Neuronal stem cell (in vitro differentiated cells): ENCODE measurements around the gene RBM18.

Experiments used
- DNase-seq: peaks from one replicate; pipeline ENCODE4 v3.0.0-alpha.2; 2013; ENCODE audit warnings: low spot score
- H2AFZ ChIP-seq: one replicate; pipeline ENCODE4 v1.6.1; 2013; ENCODE audit warnings: mild to moderate bottlenecking, low read length, inconsistent platforms
- H2AK5ac ChIP-seq: 2 replicates; pipeline ENCODE4 v1.6.1; 2013; ENCODE audit warnings: low read depth, mild to moderate bottlenecking, inconsistent platforms, low read length, moderate library complexity, mixed read lengths
- H2BK120ac ChIP-seq: 2 replicates; pipeline ENCODE4 v1.6.1; 2013; ENCODE audit warnings: low read depth, mild to moderate bottlenecking, inconsistent platforms, low read length, moderate library complexity, mixed read lengths
- H2BK12ac ChIP-seq: one replicate; pipeline ENCODE4 v1.6.1; 2013; ENCODE audit warnings: low read length, inconsistent platforms
- H2BK15ac ChIP-seq: 2 replicates; pipeline ENCODE4 v1.6.1; 2013; ENCODE audit warnings: mild to moderate bottlenecking, low read length, inconsistent platforms, mixed read lengths
- H2BK5ac ChIP-seq: one replicate; pipeline ENCODE4 v1.6.1; 2013; ENCODE audit warnings: inconsistent platforms, mild to moderate bottlenecking, low read length, moderate library complexity
- H3K14ac ChIP-seq: one replicate; pipeline ENCODE4 v1.6.1; 2013; ENCODE audit warnings: low read length, inconsistent platforms
- H3K18ac ChIP-seq: 2 replicates; pipeline ENCODE4 v1.6.1; 2013; ENCODE audit warnings: low read length, inconsistent platforms
- H3K23ac ChIP-seq: 2 replicates; pipeline ENCODE4 v1.6.1; 2013; ENCODE audit warnings: low read depth, mild to moderate bottlenecking, mixed read lengths, low read length, inconsistent platforms; ENCODE audit not compliant: poor library complexity
- H3K27ac ChIP-seq: replicated peaks from 3 replicates; pipeline ENCODE4 v1.5.1; 2013; ENCODE audit warnings: low read length, inconsistent platforms
- H3K27me3 ChIP-seq, 3 experiments: 2 replicates each; pipeline ENCODE4 v1.6.1; 2013; ENCODE audit warnings: low read length in 3 of 3, mild to moderate bottlenecking in 2 of 3, inconsistent platforms in 1 of 3, low read depth in 1 of 3, mixed read lengths in 1 of 3, moderate library complexity in 1 of 3; ENCODE audit not compliant: control insufficient read depth in 3 of 3, insufficient read depth in 3 of 3
- H3K36me3 ChIP-seq, 2 donors: replicated peaks in 1 of 2; 2 replicates each; pipeline ENCODE4 v1.6.1; 2013; ENCODE audit warnings: low read length in 2 of 2; ENCODE audit not compliant: control insufficient read depth in 2 of 2, insufficient read depth in 2 of 2
- H3K4ac ChIP-seq: 2 replicates; pipeline ENCODE4 v1.6.1; 2013; ENCODE audit warnings: inconsistent platforms, mild to moderate bottlenecking, low read length, moderate library complexity
- H3K4me1 ChIP-seq, 2 donors: 1 replicate in 1 of 2; 2 replicates in 1 of 2; pipeline ENCODE4 v1.6.1; 2013; ENCODE audit warnings: low read length in 2 of 2, low read depth in 1 of 2; ENCODE audit not compliant: control insufficient read depth in 2 of 2, insufficient read depth in 1 of 2
- H3K4me2 ChIP-seq: one replicate; pipeline ENCODE4 v1.6.1; 2013; ENCODE audit warnings: mild to moderate bottlenecking, low read length, inconsistent platforms; ENCODE audit not compliant: insufficient read depth, poor library complexity, severe bottlenecking
- H3K4me3 ChIP-seq, 2 donors: 2 replicates each; pipeline ENCODE4 v1.5.1; 2013; ENCODE audit warnings: low read length in 2 of 2, mild to moderate bottlenecking in 2 of 2, inconsistent platforms in 1 of 2, moderate library complexity in 1 of 2
- H3K79me1 ChIP-seq: one replicate; pipeline ENCODE4 v1.6.1; 2013; ENCODE audit warnings: low read depth, mild to moderate bottlenecking, inconsistent platforms, low read length, moderate library complexity
- H3K9ac ChIP-seq: one replicate; pipeline ENCODE4 v1.6.1; 2013; ENCODE audit warnings: mild to moderate bottlenecking, low read depth, low read length, inconsistent platforms; ENCODE audit not compliant: poor library complexity
- H3K9me3 ChIP-seq, 2 donors: replicated peaks in 1 of 2; 2 replicates each; pipeline versions ENCODE3 to v1.6.1; 2013; ENCODE audit warnings: low read length in 2 of 2, mild to moderate bottlenecking in 2 of 2, inconsistent platforms in 1 of 2, low read depth in 1 of 2, mixed read lengths in 1 of 2, moderate library complexity in 1 of 2; ENCODE audit not compliant: control insufficient read depth in 2 of 2, insufficient read depth in 1 of 2
- H4K8ac ChIP-seq: one replicate; pipeline ENCODE4 v1.6.1; 2013; ENCODE audit warnings: low read depth, mild to moderate bottlenecking, inconsistent platforms, low read length, moderate library complexity
- H4K91ac ChIP-seq: one replicate; pipeline ENCODE4 v1.6.1; 2013; ENCODE audit warnings: low read length, low read depth, mild to moderate bottlenecking, inconsistent platforms; ENCODE audit not compliant: poor library complexity
- WGBS, 2 donors: extraction: QIAGEN DNeasy Blood & Tissue Kit; methylation state at CpG; one replicate each; pipeline ENCODE4 v1.1.7; 2013; ENCODE audit warnings: missing lambda C conversion rate in 2 of 2, mixed read lengths in 1 of 2; ENCODE audit not compliant: insufficient read length in 2 of 2, insufficient replicate concordance in 1 of 2; ENCODE audit errors: extremely low coverage in 2 of 2; 5-methylcytosine and 5-hydroxymethylcytosine counted together

The RBM18 gene

DNA sequence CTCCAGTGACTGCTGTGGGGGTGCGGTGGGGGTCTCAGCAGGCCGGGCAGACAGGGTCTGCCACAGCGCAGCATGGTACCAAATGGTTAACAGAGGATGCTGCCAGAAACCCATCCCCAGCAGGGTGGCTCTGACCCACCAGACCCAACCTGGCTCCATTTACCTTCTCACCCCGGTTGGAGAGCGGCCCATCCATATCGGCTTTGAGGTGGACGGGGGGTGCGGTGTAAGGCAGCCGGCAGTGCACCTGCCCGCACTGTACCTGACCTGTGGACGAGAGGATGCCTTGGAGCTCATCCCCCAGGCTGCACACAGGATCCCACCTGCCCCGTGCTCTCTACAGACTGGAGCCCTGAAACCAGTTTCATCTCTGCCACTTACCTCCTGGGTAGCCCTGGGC, 55.2 kb downstream of the RBM18 start:
- Histone ChIP-seq H3K18ac (no peak overlapping the region), H2AK5ac (peak overlapping the region; percentile 81), H3K4me1 (peaks cover 4% of the 10 kb centered on the region in 2 donors), H3K27me3 (peaks cover 15 to 92% (median 36%) of the 10 kb centered on the region in 3 experiments), H3K27ac (no peak overlapping the region), H2BK120ac (no peak overlapping the region), H3K9ac (no peak overlapping the region), H4K91ac (no peak overlapping the region), H4K8ac (peak overlapping the region; percentile 65), H2AFZ (no peak overlapping the region), H3K9me3 (peaks cover 0 to 12% of the 10 kb centered on the region in 2 donors), H2BK12ac (no peak overlapping the region), H3K4me3 (no peak overlapping the region), H3K4ac (no peak overlapping the region), H3K79me1 (peaks cover 3% of the 10 kb centered on the region), H2BK5ac (no peak overlapping the region), H2BK15ac (no peak overlapping the region), H3K36me3 (no peaks in the 10 kb centered on the region), H3K14ac (no peak overlapping the region), H3K4me2 (no peak overlapping the region), H3K23ac (no peak overlapping the region)
- no peak for DNase-seq
- WGBS, 2 donors, result no CpG with 5 or more reads among the region's 12 CpGs

DNA sequence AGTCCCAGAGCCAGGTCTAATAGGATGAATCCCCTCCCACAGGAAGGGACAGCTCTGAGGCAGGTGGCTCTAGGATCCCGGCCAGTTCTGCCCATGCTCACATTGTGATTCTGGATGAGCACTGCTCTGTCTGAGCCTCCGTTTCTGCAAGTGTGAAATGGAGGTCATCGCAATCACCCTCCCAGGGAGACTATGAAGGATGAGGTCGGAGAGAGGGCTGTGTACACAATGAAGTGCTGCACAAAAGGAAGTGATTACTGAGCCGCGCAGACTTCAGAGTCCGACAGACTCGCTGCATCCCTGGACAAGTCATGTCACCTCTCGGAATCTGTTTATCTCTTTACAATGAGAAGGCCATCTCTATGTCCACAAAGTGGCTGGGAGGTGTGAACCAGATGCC, 57.5 kb downstream of the RBM18 start:
- WGBS, 2 donors, result no CpG with 5 or more reads among the region's 9 CpGs
- Histone ChIP-seq H4K91ac (no peak overlapping the region), H3K4ac (no peak overlapping the region), H3K79me1 (peaks cover 3% of the 10 kb centered on the region), H3K4me2 (no peak overlapping the region), H3K9ac (no peak overlapping the region), H3K14ac (no peak overlapping the region), H3K18ac (no peak overlapping the region), H3K4me3 (no peak overlapping the region), H2AK5ac (no peak overlapping the region), H2AFZ (no peak overlapping the region), H2BK5ac (no peak overlapping the region), H2BK12ac (no peak overlapping the region), H2BK120ac (no peak overlapping the region), H3K27ac (no peak overlapping the region), H2BK15ac (peak overlapping the region; percentile 1), H3K36me3 (no peaks in the 10 kb centered on the region), H3K4me1 (peaks cover 2 to 4% of the 10 kb centered on the region in 2 donors), H3K23ac (no peak overlapping the region), H3K27me3 (peaks cover 0 to 94% (median 14%) of the 10 kb centered on the region in 3 experiments), H4K8ac (no peak overlapping the region), H3K9me3 (peaks cover 0 to 3% of the 10 kb centered on the region in 2 donors)
- no peak for DNase-seq

GRCh38 chr9:122206118-122207046, 58.3 kb downstream of the RBM18 start:
- H4K91ac ChIP-seq, result no peak overlapping the region
- no peak overlapping the region for H2BK5ac ChIP-seq
- H2BK12ac ChIP-seq, result no peak overlapping the region
- H2AFZ ChIP-seq, result no peak overlapping the region
- H2BK15ac ChIP-seq, result peak overlapping the region; percentile 1
- peak overlapping the region; percentile 49 for H2AK5ac ChIP-seq
- WGBS, 2 donors, result no CpG with 5 or more reads among the region's 9 CpGs
- H3K36me3 ChIP-seq, result no peaks in the 10 kb centered on the region
- no peak overlapping the region for H2BK120ac ChIP-seq
- H4K8ac ChIP-seq, result no peak overlapping the region
- DNase-seq, result no peak
- no peak overlapping the region for H3K18ac ChIP-seq
- no peak overlapping the region for H3K23ac ChIP-seq
- peaks cover 0 to 3% of the 10 kb centered on the region in 2 donors for H3K9me3 ChIP-seq
- H3K4ac ChIP-seq, result no peak overlapping the region
- no peak overlapping the region for H3K4me3 ChIP-seq
- H3K4me1 ChIP-seq, result peaks cover 2 to 4% of the 10 kb centered on the region in 2 donors
- H3K27me3 ChIP-seq, result peaks cover 0 to 93% (median 7%) of the 10 kb centered on the region in 3 experiments
- no peak overlapping the region for H3K27ac ChIP-seq
- no peak overlapping the region for H3K4me2 ChIP-seq
- H3K14ac ChIP-seq, result no peak overlapping the region
- H3K9ac ChIP-seq, result no peak overlapping the region
- peaks cover 3% of the 10 kb centered on the region for H3K79me1 ChIP-seq

DNA sequence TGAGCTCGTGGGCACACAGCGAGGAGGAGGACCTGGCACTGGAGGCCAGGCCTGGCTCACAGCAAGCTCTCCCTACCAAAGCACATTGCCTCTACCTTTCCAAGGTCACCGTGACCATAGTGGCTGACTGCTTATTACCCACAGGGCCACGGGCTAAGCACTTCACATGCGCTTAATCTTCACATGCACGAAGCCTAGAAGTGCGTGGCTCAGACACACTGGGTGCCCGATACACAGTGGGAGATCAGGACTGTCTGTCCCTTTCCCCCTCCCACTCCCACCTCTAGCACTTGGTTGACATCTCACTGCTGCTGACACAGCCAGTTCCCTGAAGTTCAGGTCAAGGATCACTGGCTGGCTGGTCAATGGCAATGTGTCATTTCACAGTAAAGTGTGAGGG, 59.5 kb downstream of the RBM18 start:
- DNase-seq, result no peak
- no CpG with 5 or more reads among the region's 8 CpGs for WGBS, 2 donors
- peaks cover 3% of the 10 kb centered on the region for H3K79me1 ChIP-seq
- peaks cover 0 to 3% of the 10 kb centered on the region in 2 donors for H3K9me3 ChIP-seq
- H3K9ac ChIP-seq, result no peak overlapping the region
- H2BK5ac ChIP-seq, result no peak overlapping the region
- H2BK120ac ChIP-seq, result no peak overlapping the region
- peak overlapping the region; percentile 33 for H3K18ac ChIP-seq
- peak overlapping the region; percentile 8 for H3K4ac ChIP-seq
- no peak overlapping the region for H2AFZ ChIP-seq
- H2AK5ac ChIP-seq, result peak overlapping the region; percentile 73
- no peak overlapping the region for H2BK12ac ChIP-seq
- H3K4me1 ChIP-seq, result peaks cover 2 to 4% of the 10 kb centered on the region in 2 donors
- H3K14ac ChIP-seq, result no peak overlapping the region
- H4K8ac ChIP-seq, result peak overlapping the region; percentile 9
- H3K27ac ChIP-seq, result no peak overlapping the region
- H2BK15ac ChIP-seq, result peak overlapping the region; percentile 77
- no peaks in the 10 kb centered on the region for H3K36me3 ChIP-seq
- no peak overlapping the region for H4K91ac ChIP-seq
- H3K27me3 ChIP-seq, result peaks cover 0 to 90% (median 0%) of the 10 kb centered on the region in 3 experiments
- H3K23ac ChIP-seq, result peak overlapping the region; percentile 69
- H3K4me2 ChIP-seq, result no peak overlapping the region
- no peak overlapping the region for H3K4me3 ChIP-seq
